ENCODE results near the gene GTF2F1. TPM values are rescaled to one million over a fixed set of nuclear protein-coding genes. Genes with fewer than 3 reads are reported as not detected.
"Not testable (repeated sequence)": the region's sequence is repeated elsewhere in the genome, so short reads cannot be mapped to it uniquely, and the experiment has no call there.

GTF2F1 gene
- total RNA-seq, 2 experiments from 2014 or later: 50.4 to 59.6 TPM

GRCh38 chr19:6402837-6403608, 10.1 kb upstream of the GTF2F1 start:
- Mint-ChIP-seq H3K9me3 (no peaks in the 10 kb centered on the region), H3K4me1 (ENCODE audit: low read depth) (no peaks in the 10 kb centered on the region), H3K27ac (no peak overlapping the region), H3K36me3 (ENCODE audit: low read depth) (no peaks in the 10 kb centered on the region), H3K4me3 (no peak overlapping the region), H3K27me3 (no peaks in the 10 kb centered on the region)
- intact Hi-C loops (cut with micrococcal nuclease): no loop called here
- CTCF ChIA-PET: no interaction called here
- TF ChIP-seq CTCF (IDR thresholded peaks at IDR 0.05): no peak
- no peak for ATAC-seq
- no peak for DNase-seq
- POLR2A ChIA-PET: interaction anchor here (1.6 to 1.9 kb wide), 3 partner anchors 9 to 18 kb away, joined by 4 to 8 read pairs (median 5); no protein-coding TSS in a partner anchor

GRCh38 chr19:6402058-6402457, 9.1 kb upstream of the GTF2F1 start:
- intact Hi-C loops (cut with micrococcal nuclease): no loop called here
- CTCF ChIA-PET: no interaction called here
- Mint-ChIP-seq H3K9me3 (no peaks in the 10 kb centered on the region), H3K4me1 (ENCODE audit: low read depth) (no peaks in the 10 kb centered on the region), H3K27me3 (no peaks in the 10 kb centered on the region), H3K36me3 (ENCODE audit: low read depth) (no peaks in the 10 kb centered on the region), H3K27ac (no peak overlapping the region), H3K4me3 (no peak overlapping the region)
- no peak for ATAC-seq
- DNase-seq: no peak
- POLR2A ChIA-PET: interaction anchor here (0.8 to 1.7 kb wide), 2 partner anchors 10 to 19 kb away, joined by 3 to 4 read pairs; no protein-coding TSS in a partner anchor
- no peak for TF ChIP-seq CTCF (IDR thresholded peaks at IDR 0.05)

GRCh38 chr19:6400062-6400944, 7.3 kb upstream of the GTF2F1 start:
- H3K36me3 Mint-ChIP-seq (ENCODE audit: low read depth); H3K27ac Mint-ChIP-seq; H3K4me1 Mint-ChIP-seq (ENCODE audit: low read depth); DNase-seq; H3K4me3 Mint-ChIP-seq; H3K27me3 Mint-ChIP-seq; CTCF ChIA-PET; ATAC-seq; intact Hi-C loops (cut with micrococcal nuclease); H3K9me3 Mint-ChIP-seq: not testable (repeated sequence)
- POLR2A ChIA-PET: interaction anchor here (0.9 kb wide), 1 partner anchor 20 kb away, joined by 4 read pairs; no protein-coding TSS in a partner anchor

GRCh38 chr19:6396305-6396704, 3.3 kb upstream of the GTF2F1 start:
- peaks cover 13% of the 10 kb centered on the region for H3K4me1 Mint-ChIP-seq (ENCODE audit: low read depth)
- peaks cover 11% of the 10 kb centered on the region for H3K36me3 Mint-ChIP-seq (ENCODE audit: low read depth)
- ATAC-seq: no peak
- no peaks in the 10 kb centered on the region for H3K9me3 Mint-ChIP-seq
- no peak overlapping the region for H3K4me3 Mint-ChIP-seq
- ChIA-PET CTCF (interaction anchor here (0.7 kb wide), 1 partner anchor 19 kb away, joined by 3 read pairs; no protein-coding TSS in a partner anchor), POLR2A (no interaction called here)
- no peak for TF ChIP-seq CTCF (IDR thresholded peaks at IDR 0.05)
- DNase-seq: no peak
- intact Hi-C loops (cut with micrococcal nuclease): no loop called here
- no peaks in the 10 kb centered on the region for H3K27me3 Mint-ChIP-seq
- no peak overlapping the region for H3K27ac Mint-ChIP-seq

- H3K9me3 Mint-ChIP-seq: no peaks in the 10 kb centered on the region
- POLR2A ChIA-PET: interaction anchor here (1.5 to 1.9 kb wide), 2 partner anchors 9 to 87 kb away, joined by 5 to 6 read pairs; partner anchors contain the start of gene DENND1C
- H3K36me3 Mint-ChIP-seq (ENCODE audit: low read depth): peaks cover 17% of the 10 kb centered on the region
- no peak for TF ChIP-seq CTCF (IDR thresholded peaks at IDR 0.05)
- peak overlapping the region; percentile 54 for H3K27ac Mint-ChIP-seq
- H3K27me3 Mint-ChIP-seq: no peaks in the 10 kb centered on the region
- peak overlapping the region; percentile 11 for H3K4me3 Mint-ChIP-seq
- intact Hi-C loops (cut with micrococcal nuclease): no loop called here
- CTCF ChIA-PET: no interaction called here
- H3K4me1 Mint-ChIP-seq (ENCODE audit: low read depth): peaks cover 17% of the 10 kb centered on the region
- ATAC-seq (no peak), DNase-seq (no peak)
Measured at GRCh38 chr19:6394831-6395230, 1.9 kb upstream of the GTF2F1 start.
